HEK293T (cell line): Measurements from ENCODE around the gene KDM1B.
"Not testable (repeated sequence)": the region's sequence is repeated elsewhere in the genome, so short reads cannot be mapped to it uniquely, and the experiment has no call there.

Experiments used
- CTCF ChIA-PET: fragments of 350-600 bp; formaldehyde crosslinking; extraction: SDS; loops from one replicate; lab custom pipeline; 2021; ENCODE audit warnings: antibody characterized with exemption, inconsistent platforms; lab: Yijun Ruan, JAX
- POLR2A ChIA-PET: fragments of 350-600 bp; formaldehyde crosslinking; extraction: SDS; loops from one replicate; lab custom pipeline; 2020; ENCODE audit warnings: antibody characterized with exemption, inconsistent platforms; lab: Yijun Ruan, JAX
- DNase-seq: peaks from one replicate; pipeline ENCODE4 v3.0.0; 2012; ENCODE audit warnings: mixed read lengths; ENCODE audit errors: extremely low spot score
- ARNT ChIP-seq: fragments of 450-650 bp; IDR thresholded peaks from 2 replicates; pipeline ENCODE4 v1.6.1; 2017; ENCODE audit warnings: mild to moderate bottlenecking
- BHLHE40 ChIP-seq: fragments of 450-650 bp; IDR thresholded peaks from 2 replicates; pipeline ENCODE4 v1.6.1; 2016; ENCODE audit warnings: mild to moderate bottlenecking, moderate library complexity, borderline replicate concordance
- CTBP1 ChIP-seq: fragments of 450-650 bp; IDR thresholded peaks from 2 replicates; pipeline ENCODE4 v1.6.1; 2016; ENCODE audit warnings: borderline replicate concordance
- ELF4 ChIP-seq: fragments of 450-650 bp; IDR thresholded peaks from 2 replicates; pipeline ENCODE4 v1.6.1; 2017; ENCODE audit warnings: antibody characterized with exemption
- FOXA1 ChIP-seq: fragments of 450-650 bp; IDR thresholded peaks from 2 replicates; pipeline ENCODE4 v1.6.1; 2016; ENCODE audit warnings: mild to moderate bottlenecking
- FOXK2 ChIP-seq: fragments of 450-650 bp; IDR thresholded peaks from 2 replicates; pipeline ENCODE4 v1.6.1; 2016; ENCODE audit warnings: mild to moderate bottlenecking
- FOXM1 ChIP-seq: fragments of 450-650 bp; IDR thresholded peaks from 2 replicates; pipeline ENCODE4 v1.6.1; 2017; ENCODE audit warnings: mild to moderate bottlenecking, borderline replicate concordance
- HDGF ChIP-seq: fragments of 450-650 bp; IDR thresholded peaks from 2 replicates; pipeline ENCODE4 v1.6.1; 2017; ENCODE audit warnings: antibody characterized with exemption, borderline replicate concordance
- L3MBTL2 ChIP-seq: fragments of 450-650 bp; conservative IDR thresholded peaks from 2 replicates; pipeline ENCODE4 v1.6.1; 2016; ENCODE audit warnings: mild to moderate bottlenecking
- LEF1 ChIP-seq: fragments of 450-650 bp; IDR thresholded peaks from 2 replicates; pipeline ENCODE4 v1.6.1; 2017; ENCODE audit warnings: mild to moderate bottlenecking, borderline replicate concordance
- NFRKB ChIP-seq: fragments of 450-650 bp; IDR thresholded peaks from 2 replicates; pipeline ENCODE4 v1.6.1; 2016; ENCODE audit warnings: mild to moderate bottlenecking, moderate library complexity
- SP1 ChIP-seq: fragments of 450-650 bp; IDR thresholded peaks from 2 replicates; pipeline ENCODE4 v1.6.1; 2017
- SUZ12 ChIP-seq: fragments of 450-650 bp; IDR thresholded peaks from 2 replicates; pipeline ENCODE4 v1.6.1; 2016; ENCODE audit warnings: mild to moderate bottlenecking
- TARDBP ChIP-seq: fragments of 450-650 bp; IDR thresholded peaks from 2 replicates; pipeline ENCODE4 v1.6.1; 2016
- ZNF384 ChIP-seq: fragments of 450-650 bp; IDR thresholded peaks from 2 replicates; pipeline ENCODE4 v1.6.1; 2016
- TF ChIP-seq, protein P1 (sequence below): fragments of 450-650 bp; IDR thresholded peaks from 2 replicates; pipeline ENCODE4 v1.6.1; 2016

The KDM1B gene

DNA sequence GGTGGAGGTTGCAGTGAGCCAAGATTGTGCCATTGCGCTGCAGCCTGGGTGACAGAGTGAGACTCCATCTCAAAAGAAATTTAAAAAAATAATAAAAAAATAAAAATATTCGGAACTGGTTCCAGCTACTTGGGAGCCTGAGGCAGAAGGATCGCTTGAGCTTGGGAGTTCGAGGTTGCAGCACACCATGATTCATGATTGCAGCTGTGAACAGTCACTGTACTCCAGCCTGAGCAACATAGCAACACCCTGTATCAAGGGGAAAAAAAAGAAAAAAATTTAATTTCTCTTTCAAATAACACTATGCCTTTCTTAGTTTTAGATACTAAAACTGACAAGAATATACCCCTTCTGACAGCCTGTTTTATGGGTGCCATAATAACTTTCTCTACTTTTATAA is 10.5 kb downstream of the KDM1B start:
- ChIA-PET CTCF (interaction anchor here (1.1 kb wide), 1 partner anchor 137 kb away, joined by 4 read pairs; no protein-coding TSS in a partner anchor), POLR2A (no interaction called here)
- DNase-seq, result no peak

DNA sequence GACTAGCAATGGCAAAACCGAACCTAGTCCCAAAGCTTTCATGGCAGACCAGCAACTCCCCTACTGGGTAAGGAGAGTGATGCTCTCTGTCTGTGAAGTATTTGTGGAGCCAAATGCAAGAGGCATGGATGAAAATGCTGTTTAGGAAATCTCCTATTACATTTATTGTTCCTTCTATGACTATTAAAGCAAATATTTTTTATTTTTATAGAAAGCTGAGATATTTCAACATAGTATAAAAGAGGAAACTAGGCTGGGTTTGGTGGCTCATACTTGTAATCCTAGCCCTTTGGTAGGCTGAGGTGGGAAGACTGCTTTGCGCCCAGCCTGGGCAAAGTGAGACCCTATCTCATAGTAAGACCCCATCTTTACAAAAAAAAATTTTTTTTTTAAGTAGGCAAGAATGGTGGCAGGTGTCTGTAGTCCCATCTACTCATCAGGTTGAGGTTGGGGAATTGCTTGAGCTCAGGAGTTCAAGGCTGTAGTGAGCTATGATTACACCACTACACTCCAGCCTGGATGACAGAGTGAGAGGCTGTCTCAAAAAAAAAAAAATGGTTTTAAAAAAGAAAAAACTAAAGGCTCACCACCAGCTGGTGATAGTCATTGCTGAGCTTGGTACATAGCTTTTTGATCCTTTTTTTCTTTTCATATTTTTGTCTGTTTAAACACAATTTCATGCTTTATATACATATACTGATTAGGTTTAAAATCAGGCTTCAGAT is 11.3 kb downstream of the KDM1B start:
- POLR2A ChIA-PET, result no interaction called here
- no peak for DNase-seq
- no peak for TF ChIP-seq FOXM1
- TF ChIP-seq NFRKB, result no peak
- no peak for TF ChIP-seq LEF1
- no peak for TF ChIP-seq BHLHE40
- no peak for TF ChIP-seq HDGF
- no peak for TF ChIP-seq SP1
- CTCF ChIA-PET, result interaction anchor here (1.1 kb wide), 1 partner anchor 136 kb away, joined by 4 read pairs; no protein-coding TSS in a partner anchor

More for the DNA sequence above, 10.5 kb downstream of the KDM1B start:
- no peak for TF ChIP-seq BHLHE40

DNA sequence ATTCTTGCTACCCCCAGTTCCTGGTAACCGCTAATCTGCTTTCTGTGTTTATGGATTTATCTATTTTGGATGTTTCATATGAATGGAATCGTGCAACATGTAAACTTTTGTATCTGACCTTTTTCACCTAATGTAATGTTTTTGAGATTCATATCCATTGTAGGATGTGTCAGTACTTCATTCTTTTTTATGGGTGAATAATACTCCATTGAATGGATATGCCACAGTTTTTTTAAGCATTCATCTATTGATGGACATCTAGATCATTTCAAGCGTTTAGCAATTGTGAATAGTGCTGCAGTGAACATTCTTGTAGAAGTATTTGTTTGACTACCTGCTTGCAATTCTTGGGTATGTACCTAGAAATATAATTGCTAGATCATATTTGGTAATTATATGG is 13.0 kb downstream of the KDM1B start:
- no peak for DNase-seq
- ChIA-PET CTCF (no interaction called here), POLR2A (no interaction called here)
- TF ChIP-seq ARNT (no peak), LEF1 (no peak), HDGF (no peak), FOXM1 (no peak), FOXA1 (no peak), SUZ12 (no peak), SP1 (no peak), L3MBTL2 (no peak), FOXK2 (no peak), ZNF384 (no peak), CTBP1 (no peak), BHLHE40 (no peak), NFRKB (no peak), TARDBP (no peak), ELF4 (no peak)
- TF ChIP-seq, protein P1, sequence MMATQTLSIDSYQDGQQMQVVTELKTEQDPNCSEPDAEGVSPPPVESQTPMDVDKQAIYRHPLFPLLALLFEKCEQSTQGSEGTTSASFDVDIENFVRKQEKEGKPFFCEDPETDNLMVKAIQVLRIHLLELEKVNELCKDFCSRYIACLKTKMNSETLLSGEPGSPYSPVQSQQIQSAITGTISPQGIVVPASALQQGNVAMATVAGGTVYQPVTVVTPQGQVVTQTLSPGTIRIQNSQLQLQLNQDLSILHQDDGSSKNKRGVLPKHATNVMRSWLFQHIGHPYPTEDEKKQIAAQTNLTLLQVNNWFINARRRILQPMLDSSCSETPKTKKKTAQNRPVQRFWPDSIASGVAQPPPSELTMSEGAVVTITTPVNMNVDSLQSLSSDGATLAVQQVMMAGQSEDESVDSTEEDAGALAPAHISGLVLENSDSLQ, result no peak

DNA sequence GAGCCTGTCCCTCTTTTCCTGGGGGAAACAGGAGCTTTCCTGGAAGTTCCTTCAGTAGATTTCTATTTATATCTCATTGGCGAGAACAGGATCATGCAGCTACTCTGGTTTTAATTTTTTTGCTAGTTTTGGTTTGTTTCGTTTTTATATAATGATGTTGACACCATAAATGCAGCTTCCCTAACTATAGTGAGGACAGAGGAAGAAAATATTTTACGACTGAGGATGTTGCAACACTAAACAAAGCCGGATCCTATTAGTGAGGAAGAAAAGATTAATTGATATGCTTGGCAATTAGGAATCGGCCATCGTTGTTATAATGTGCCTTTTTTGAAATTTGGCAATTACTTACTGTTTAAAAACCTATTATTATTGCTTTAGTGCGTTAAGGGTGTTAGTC is 16.6 kb downstream of the KDM1B start:
- ChIA-PET CTCF (no interaction called here), POLR2A (no interaction called here)
- no peak for DNase-seq
- no peak for TF ChIP-seq FOXA1
- TF ChIP-seq, protein P1, result no peak
- no peak for TF ChIP-seq FOXM1
- no peak for TF ChIP-seq NFRKB
- no peak for TF ChIP-seq TARDBP
- no peak for TF ChIP-seq L3MBTL2
- no peak for TF ChIP-seq FOXK2
- no peak for TF ChIP-seq ZNF384
- TF ChIP-seq ARNT, result no peak
- TF ChIP-seq SP1, result no peak
- TF ChIP-seq BHLHE40, result no peak
- no peak for TF ChIP-seq HDGF
- no peak for TF ChIP-seq LEF1
- TF ChIP-seq ELF4, result no peak
- TF ChIP-seq SUZ12, result no peak
- TF ChIP-seq CTBP1, result no peak

DNA sequence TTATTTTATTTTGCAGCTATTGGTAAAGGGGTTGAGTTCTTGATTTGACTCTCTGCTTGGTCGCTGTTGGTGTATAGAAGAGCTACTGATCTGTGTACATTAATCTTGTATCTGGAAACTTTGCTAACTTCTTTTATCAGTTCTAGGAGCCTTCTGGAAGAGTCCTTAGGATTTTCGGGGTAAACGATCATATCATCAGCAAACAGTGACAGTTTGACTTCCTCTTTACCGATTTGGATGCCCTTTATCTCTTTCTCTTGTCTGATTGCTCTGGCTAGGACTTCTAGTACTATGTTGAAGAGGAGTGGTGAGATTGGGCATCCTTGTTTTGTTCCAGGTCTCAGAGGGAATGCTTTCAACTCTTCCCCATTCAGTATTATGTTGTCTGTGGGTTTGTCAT is 21.0 kb downstream of the KDM1B start:
- POLR2A ChIA-PET, result not testable (repeated sequence)

DNA sequence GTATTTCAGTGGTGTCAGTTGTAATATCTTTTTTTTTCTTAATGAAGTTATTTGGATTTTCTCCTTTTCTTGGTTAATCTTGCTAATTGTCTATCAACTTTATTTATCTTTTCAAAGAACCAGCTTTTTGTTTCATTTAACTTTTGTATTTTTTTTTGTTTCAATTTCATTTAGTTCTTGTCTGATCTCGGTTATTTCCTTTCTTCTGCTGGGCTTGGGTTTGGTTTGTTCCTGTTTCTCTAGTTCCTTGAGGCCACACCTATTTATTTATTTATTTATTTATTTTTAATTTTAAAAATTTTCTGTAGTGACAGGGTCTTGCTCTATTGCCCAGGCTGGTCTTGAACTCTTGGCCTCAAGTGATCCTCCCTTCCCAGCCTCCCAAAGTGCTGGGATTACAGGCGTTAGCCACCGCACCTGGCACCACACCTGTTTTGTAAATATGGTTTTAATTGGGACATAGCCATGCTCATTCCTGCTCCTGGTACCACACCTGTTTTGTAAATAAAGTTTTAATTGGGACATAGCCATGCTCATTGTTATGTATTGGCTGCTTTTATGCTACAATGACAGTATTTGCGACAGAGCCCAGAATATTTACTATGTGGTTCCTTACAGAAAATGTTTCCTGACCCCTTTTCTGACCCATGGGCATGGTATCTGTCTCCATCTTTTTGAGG is 22.2 kb downstream of the KDM1B start:
- TF ChIP-seq LEF1 (no peak), FOXM1 (no peak), FOXK2 (no peak), HDGF (no peak), ARNT (no peak), SP1 (no peak), BHLHE40 (no peak), CTBP1 (no peak), NFRKB (no peak), L3MBTL2 (no peak), FOXA1 (no peak), ZNF384 (no peak), SUZ12 (no peak)
- TF ChIP-seq, protein P1, result no peak
- no peak for DNase-seq
- CTCF ChIA-PET, result no interaction called here
- POLR2A ChIA-PET, result no interaction called here

More for the DNA sequence above, 21.0 kb downstream of the KDM1B start:
- DNase-seq, CTCF ChIA-PET: not testable (repeated sequence)
